Measurements from ENCODE around the gene HNRNPA1. TPM values are rescaled to one million over a fixed set of nuclear protein-coding genes. Genes with fewer than 3 reads are reported as not detected.

HNRNPA1 gene
- total and polyA plus RNA-seq, 2 donors (not counting 3 experiments of a cell fraction or from before 2014, with no cell fraction given): 566 to 1,470 TPM

DNA sequence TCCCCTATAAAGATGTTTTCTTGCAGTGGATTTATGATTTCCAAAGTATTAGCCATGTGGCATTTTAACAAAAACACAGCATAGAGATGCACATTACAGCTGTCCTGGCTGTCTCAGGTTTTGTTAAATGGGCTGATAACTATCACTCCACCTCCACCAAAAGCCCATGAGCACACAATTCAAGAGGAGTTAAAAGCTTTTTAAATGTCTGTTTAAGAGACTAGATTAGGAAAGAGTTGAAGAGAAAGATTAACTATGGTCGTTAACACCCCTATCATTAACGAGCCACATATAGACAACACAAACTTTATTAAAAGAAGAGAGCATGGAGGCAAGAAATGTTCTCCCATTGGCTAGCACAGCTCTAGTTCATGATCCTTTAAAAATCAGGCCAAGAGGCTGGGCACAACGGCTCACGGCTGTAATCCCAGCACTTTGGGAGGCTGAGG lies 15.1 kb upstream of the HNRNPA1 start:
- POLR2A ChIA-PET: interaction anchor here (0.7 to 1.5 kb wide), 2 partner anchors 15 to 60 kb away, joined by 5 to 7 read pairs; partner anchors contain the start of genes CBX5, COPZ1 and HNRNPA1
- DNase-seq (ENCODE audit: low read depth, low spot score): no peak
- H3K27ac ChIP-seq (ENCODE audit: insufficient read depth, low read depth, low read length): no peak overlapping the region
- intact Hi-C loops (cut with micrococcal nuclease) (no loop called here), dilution Hi-C loops (cut with MboI; ENCODE audit: extremely low pct_ligation_motif_present, low sequenced_read_pairs) (no loop called here)
- TF ChIP-seq, protein P1, sequence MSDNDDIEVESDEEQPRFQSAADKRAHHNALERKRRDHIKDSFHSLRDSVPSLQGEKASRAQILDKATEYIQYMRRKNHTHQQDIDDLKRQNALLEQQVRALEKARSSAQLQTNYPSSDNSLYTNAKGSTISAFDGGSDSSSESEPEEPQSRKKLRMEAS (IDR thresholded peaks at IDR 0.05; ENCODE audit: insufficient read depth, insufficient read length): no peak
- TF ChIP-seq POLR2A (IDR thresholded peaks at IDR 0.05; ENCODE audit: low read depth, low read length): no peak
- TF ChIP-seq, protein P2, sequence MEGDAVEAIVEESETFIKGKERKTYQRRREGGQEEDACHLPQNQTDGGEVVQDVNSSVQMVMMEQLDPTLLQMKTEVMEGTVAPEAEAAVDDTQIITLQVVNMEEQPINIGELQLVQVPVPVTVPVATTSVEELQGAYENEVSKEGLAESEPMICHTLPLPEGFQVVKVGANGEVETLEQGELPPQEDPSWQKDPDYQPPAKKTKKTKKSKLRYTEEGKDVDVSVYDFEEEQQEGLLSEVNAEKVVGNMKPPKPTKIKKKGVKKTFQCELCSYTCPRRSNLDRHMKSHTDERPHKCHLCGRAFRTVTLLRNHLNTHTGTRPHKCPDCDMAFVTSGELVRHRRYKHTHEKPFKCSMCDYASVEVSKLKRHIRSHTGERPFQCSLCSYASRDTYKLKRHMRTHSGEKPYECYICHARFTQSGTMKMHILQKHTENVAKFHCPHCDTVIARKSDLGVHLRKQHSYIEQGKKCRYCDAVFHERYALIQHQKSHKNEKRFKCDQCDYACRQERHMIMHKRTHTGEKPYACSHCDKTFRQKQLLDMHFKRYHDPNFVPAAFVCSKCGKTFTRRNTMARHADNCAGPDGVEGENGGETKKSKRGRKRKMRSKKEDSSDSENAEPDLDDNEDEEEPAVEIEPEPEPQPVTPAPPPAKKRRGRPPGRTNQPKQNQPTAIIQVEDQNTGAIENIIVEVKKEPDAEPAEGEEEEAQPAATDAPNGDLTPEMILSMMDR (IDR thresholded peaks at IDR 0.05; ENCODE audit: extremely low read depth in 1 of 2, insufficient read depth in 1 of 2, low read depth in 1 of 2, low read length in 2 of 2): no peak
- no peak for TF ChIP-seq FOS (IDR thresholded peaks at IDR 0.05; ENCODE audit: borderline replicate concordance, insufficient read depth, low read length)
- TF ChIP-seq GATA2 (IDR thresholded peaks at IDR 0.05; ENCODE audit: insufficient read depth, insufficient read length, low read depth, low read length): no peak
- no peak for TF ChIP-seq EZH2 (IDR thresholded peaks at IDR 0.05; ENCODE audit: borderline replicate concordance, low read depth, low read length, severe bottlenecking)
- no peak for TF ChIP-seq POLR2AphosphoS5 (IDR thresholded peaks at IDR 0.05; ENCODE audit: insufficient read depth, low read depth, low read length)
- no peak for TF ChIP-seq MYC (IDR thresholded peaks at IDR 0.05; ENCODE audit: low read depth, low read length)
- no peak for TF ChIP-seq JUN (IDR thresholded peaks at IDR 0.05; ENCODE audit: borderline replicate concordance, insufficient read depth, insufficient read length, low read depth)
- H3K9ac ChIP-seq (replicated peaks; ENCODE audit: extremely low read depth, insufficient read depth, low read length): no peak overlapping the region
- no peak overlapping the region for H2AFZ ChIP-seq (ENCODE audit: low read depth, low read length)
- H3K4me3 ChIP-seq (replicated peaks in 1 of 3; ENCODE audit: insufficient read depth in 1 of 3, low read depth in 1 of 3, low read length in 3 of 3): no peak overlapping the region
- CTCF ChIA-PET: interaction anchor here (1.1 to 1.5 kb wide), 4 partner anchors 14 to 51 kb away, joined by 3 to 7 read pairs (median 4); partner anchors contain the start of gene CBX5
- H3K27me3 ChIP-seq (ENCODE audit: control insufficient read depth in 2 of 2, insufficient read depth in 2 of 2, low read length in 2 of 2): no peaks in the 10 kb centered on the region
- no peaks in the 10 kb centered on the region for H3K9me1 ChIP-seq (replicated peaks; ENCODE audit: control insufficient read depth, extremely low read depth, insufficient read depth, low read length)
- peaks cover 26% of the 10 kb centered on the region for H3K79me2 ChIP-seq (ENCODE audit: control insufficient read depth, insufficient read depth, low read length)
- no peaks in the 10 kb centered on the region for H3K36me3 ChIP-seq (ENCODE audit: control insufficient read depth in 2 of 2, extremely low read depth in 1 of 2, insufficient read depth in 2 of 2, low read length in 2 of 2)
- no peak overlapping the region for H3K4me2 ChIP-seq (ENCODE audit: insufficient read depth, low read length)
- BruUV-seq (replicated peaks): no TSS peak
- H3K4me1 ChIP-seq (ENCODE audit: control insufficient read depth, extremely low read depth, insufficient read depth, low read length): peaks cover 15% of the 10 kb centered on the region
- H3K9me3 ChIP-seq (replicated peaks; ENCODE audit: control insufficient read depth, insufficient read depth, low read length): no peaks in the 10 kb centered on the region
- no peaks in the 10 kb centered on the region for H4K20me1 ChIP-seq (replicated peaks; ENCODE audit: control insufficient read depth, extremely low read depth, insufficient read depth, low read length)
- no peak for FAIRE-seq
